Activated T-helper 17 cell treated with anti-CD3 and anti-CD28 coated beads, Interleukin-2, amount 50 U/mL, for 72 hours (primary cell): Measurements from ENCODE around the gene C5orf46. TPM values are rescaled to one million over a fixed set of nuclear protein-coding genes. Genes with fewer than 3 reads are reported as not detected.

Experiments
- total RNA-seq, 2 donors: library from RNA; stranded (reverse); gene quantifications; one replicate each; pipeline ENCODE4 v1.2.3, GENCODE V29; 2022

The C5orf46 gene
- total RNA-seq, 2 donors from 2014 or later = not detected

Other genes with a start within 250 kb of the C5orf46 start
- 1 to 10 TPM; 2.4 to 4.3 TPM for gene JAKMIP2, start 123.8 kb downstream of the C5orf46 start, total RNA-seq
- gene SPINK1, start 74.9 kb downstream of the C5orf46 start, total RNA-seq = not detected
- gene SCGB3A2, start 27.8 kb downstream of the C5orf46 start, total RNA-seq = not detected
- gene SPINK5, start 157.4 kb upstream of the C5orf46 start, total RNA-seq = not detected